ENCODE results near the gene CAMK2G.
A peak's percentile ranks its signal among the peaks of the same experiment; 100 is the strongest.
"Not testable (repeated sequence)": the region's sequence is repeated elsewhere in the genome, so short reads cannot be mapped to it uniquely, and the experiment has no call there.

CAMK2G gene

GRCh38 chr10:73902351-73902750 is 28.0 kb upstream of the CAMK2G start:
- DNase-seq (ENCODE audit: low spot score): no peak

GRCh38 chr10:73901261-73901660 is 26.9 kb upstream of the CAMK2G start:
- DNase-seq (ENCODE audit: low spot score): no peak

GRCh38 chr10:73900064-73900463 is 25.7 kb upstream of the CAMK2G start:
- DNase-seq (ENCODE audit: low spot score): no peak

- no peak for DNase-seq (ENCODE audit: low spot score)
Observed at GRCh38 chr10:73899423-73899822, 25.1 kb upstream of the CAMK2G start.

- DNase-seq (ENCODE audit: low spot score): no peak
Observed at GRCh38 chr10:73898730-73899410, 24.5 kb upstream of the CAMK2G start.

GRCh38 chr10:73897693-73898092 is 23.3 kb upstream of the CAMK2G start:
- no peak for DNase-seq (ENCODE audit: low spot score)

- not testable (repeated sequence) for DNase-seq (ENCODE audit: low spot score)
Observed at GRCh38 chr10:73895381-73895780, 21.0 kb upstream of the CAMK2G start.

GRCh38 chr10:73894245-73894971 is 20.1 kb upstream of the CAMK2G start:
- no peak for DNase-seq (ENCODE audit: low spot score)

GRCh38 chr10:73893426-73893825 is 19.1 kb upstream of the CAMK2G start:
- DNase-seq (ENCODE audit: low spot score): no peak

GRCh38 chr10:73892310-73893030 is 18.1 kb upstream of the CAMK2G start:
- no peak for DNase-seq (ENCODE audit: low spot score)

- DNase-seq (ENCODE audit: low spot score): no peak
Observed at GRCh38 chr10:73891540-73891939, 17.2 kb upstream of the CAMK2G start.

- not testable (repeated sequence) for DNase-seq (ENCODE audit: low spot score)
Observed at GRCh38 chr10:73890830-73891229, 16.5 kb upstream of the CAMK2G start.

- DNase-seq (ENCODE audit: low spot score): no peak
Observed at GRCh38 chr10:73890261-73890660, 15.9 kb upstream of the CAMK2G start.

GRCh38 chr10:73889416-73889815 is 15.1 kb upstream of the CAMK2G start:
- DNase-seq (ENCODE audit: low spot score): not testable (repeated sequence)

- DNase-seq (ENCODE audit: low spot score): no peak
Observed at GRCh38 chr10:73889014-73889413, 14.7 kb upstream of the CAMK2G start.

GRCh38 chr10:73888514-73888913 is 14.2 kb upstream of the CAMK2G start:
- DNase-seq (ENCODE audit: low spot score): no peak

GRCh38 chr10:73887294-73888039 is 13.1 kb upstream of the CAMK2G start:
- peak; percentile 59 for DNase-seq (ENCODE audit: low spot score)

GRCh38 chr10:73886661-73887293 is 12.4 kb upstream of the CAMK2G start:
- DNase-seq (ENCODE audit: low spot score): no peak

- DNase-seq (ENCODE audit: low spot score): peak; percentile 74
Observed at GRCh38 chr10:73886085-73886529, 11.8 kb upstream of the CAMK2G start.

GRCh38 chr10:73884017-73884416 is 9.7 kb upstream of the CAMK2G start:
- no peak for DNase-seq (ENCODE audit: low spot score)

- no peak for DNase-seq (ENCODE audit: low spot score)
Observed at GRCh38 chr10:73881221-73881919, 7.0 kb upstream of the CAMK2G start.
